IPS DF 19.7 (cell line): Measurements from ENCODE around the gene TBC1D2B.

Experiments
- DNase-seq: peaks from one replicate; pipeline ENCODE4 v3.0.0-alpha.2; 2013; ENCODE audit warnings: low read depth, low spot score

Gene TBC1D2B

GRCh38 chr15:77945566-77945965 lies 131.9 kb downstream of the TBC1D2B start:
- DNase-seq, result no peak
